Kidney (tissue), 14 donors: Measurements from ENCODE around the gene EHD1. TPM values are rescaled to one million over a fixed set of nuclear protein-coding genes. Genes with fewer than 3 reads are reported as not detected.

Source experiments
- DNase-seq, 5 donors: peaks; one replicate each; pipeline ENCODE4 v3.0.0-alpha.2; 2013 to 2020
- FAIRE-seq: peaks from 2 replicates; lab custom pipeline; 2012; peaks lifted over from hg19 to GRCh38; lab: Jason Lieb, UNC
- H3K27ac ChIP-seq, 2 donors: one replicate each; pipeline ENCODE4 v1.7.0; 2013; ENCODE audit warnings: low read depth in 2 of 2, low read length in 2 of 2, inconsistent platforms in 1 of 2
- H3K27me3 ChIP-seq: one replicate; pipeline ENCODE4 v1.7.1; 2013; ENCODE audit warnings: low read length, inconsistent platforms; ENCODE audit not compliant: control insufficient read depth, insufficient read depth
- H3K36me3 ChIP-seq, 3 donors: one replicate each; pipeline versions ENCODE4 v1.7.0 to v1.7.1; 2013; ENCODE audit warnings: low read length in 3 of 3, control low read depth in 1 of 3, inconsistent platforms in 1 of 3; ENCODE audit not compliant: insufficient read depth in 3 of 3, control insufficient read depth in 2 of 3
- H3K4me1 ChIP-seq, 3 donors: one replicate each; pipeline versions ENCODE4 v1.7.0 to v1.7.1; 2013; ENCODE audit warnings: low read length in 3 of 3, inconsistent platforms in 1 of 3, low read depth in 1 of 3; ENCODE audit not compliant: control insufficient read depth in 2 of 3, insufficient read depth in 2 of 3
- H3K4me3 ChIP-seq, 3 donors: one replicate each; pipeline versions ENCODE4 v1.7.0 to v1.8.1; 2013; ENCODE audit warnings: low read length in 3 of 3, control low read depth in 1 of 3, inconsistent platforms in 1 of 3
- H3K9ac ChIP-seq, 3 donors: one replicate each; pipeline versions ENCODE4 v1.7.0 to v1.7.1; 2013; ENCODE audit warnings: low read length in 3 of 3, control low read depth in 1 of 3, inconsistent platforms in 1 of 3
- H3K9me3 ChIP-seq, 3 donors: one replicate each; pipeline versions ENCODE4 v1.7.0 to v1.7.1; 2013; ENCODE audit warnings: low read length in 3 of 3, control low read depth in 1 of 3, inconsistent platforms in 1 of 3; ENCODE audit not compliant: control insufficient read depth in 2 of 3, insufficient read depth in 1 of 3
- intact Hi-C: fragments of 100-400 bp; cut with DNase I; formaldehyde crosslinking; loops from one replicate; pipeline ENCODE4 v1.11.1; 2022
- polyA plus RNA-seq: library from polyadenylated mRNA; stranded (reverse); fragments of 350-450 nt; fragmentation: Illumina TruSeq; extraction: RNeasy Lipid Tissue Mini Kit (QIAGEN cat#74804); gene quantifications from one replicate; pipeline ENCODE4 v1.2.3, GENCODE V29; 2014; ENCODE audit warnings: low read depth, low replicate concordance; ENCODE audit not compliant: insufficient read depth
- total RNA-seq: library from RNA; stranded (reverse); fragmentation: NEBNext Ultra II Directional; extraction: Animal tissue kit (Norgen Biotek cat#: 25700); gene quantifications from one replicate; pipeline ENCODE4 v1.2.1, GENCODE V29; 2021
- TF ChIP-seq, protein P1 (sequence below): IDR thresholded peaks from 3 replicates; pipeline ENCODE4 v1.5.1; 2012; ENCODE audit warnings: mild to moderate bottlenecking, moderate library complexity, borderline replicate concordance; ENCODE audit not compliant: insufficient read depth; ENCODE audit errors: extremely low read depth
- donor health status: control.
- donor health status: control.
- donor health status: control.
- donor health status: control.
- donor health status: control.
- donor health status: DM: yes; HTN: yes; CAD: no.
- donor health status: Normal renal cell carcinoma (clear cell type).

Gene EHD1
- total and polyA plus RNA-seq, 2 donors from 2014 or later: 48.9 to 76.1 TPM

DNA sequence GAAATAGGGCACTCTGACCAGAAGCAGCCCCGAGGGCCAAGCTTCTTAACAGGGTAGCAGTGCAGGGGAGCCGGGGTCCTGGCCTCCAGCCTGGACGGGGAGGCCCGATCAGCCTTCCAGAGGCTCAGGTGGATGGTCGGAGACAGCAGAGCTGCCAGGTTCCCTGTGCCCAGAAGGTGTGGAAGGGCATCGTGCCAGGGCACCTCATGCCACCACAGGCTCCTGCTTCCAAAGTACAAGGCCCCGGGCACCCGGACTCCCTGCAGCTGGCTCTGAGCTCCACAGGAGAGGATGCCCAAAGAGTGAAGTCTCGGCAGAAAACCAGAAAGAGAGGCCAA lies 14.3 kb downstream of the EHD1 start:
- intact Hi-C loops: no loop called here
- peaks cover 0 to 9% (median 5%) of the 10 kb centered on the region in 3 donors for H3K36me3 ChIP-seq
- H3K4me3 ChIP-seq: no peak overlapping the region
- DNase-seq (no peak), FAIRE-seq (no peak)
- no peaks in the 10 kb centered on the region for H3K9me3 ChIP-seq
- peaks cover 0 to 42% (median 21%) of the 10 kb centered on the region in 3 donors for H3K4me1 ChIP-seq
- H3K27ac ChIP-seq: peak overlapping the region; percentile 64 to 68
- no peaks in the 10 kb centered on the region for H3K27me3 ChIP-seq
- TF ChIP-seq, protein P1, sequence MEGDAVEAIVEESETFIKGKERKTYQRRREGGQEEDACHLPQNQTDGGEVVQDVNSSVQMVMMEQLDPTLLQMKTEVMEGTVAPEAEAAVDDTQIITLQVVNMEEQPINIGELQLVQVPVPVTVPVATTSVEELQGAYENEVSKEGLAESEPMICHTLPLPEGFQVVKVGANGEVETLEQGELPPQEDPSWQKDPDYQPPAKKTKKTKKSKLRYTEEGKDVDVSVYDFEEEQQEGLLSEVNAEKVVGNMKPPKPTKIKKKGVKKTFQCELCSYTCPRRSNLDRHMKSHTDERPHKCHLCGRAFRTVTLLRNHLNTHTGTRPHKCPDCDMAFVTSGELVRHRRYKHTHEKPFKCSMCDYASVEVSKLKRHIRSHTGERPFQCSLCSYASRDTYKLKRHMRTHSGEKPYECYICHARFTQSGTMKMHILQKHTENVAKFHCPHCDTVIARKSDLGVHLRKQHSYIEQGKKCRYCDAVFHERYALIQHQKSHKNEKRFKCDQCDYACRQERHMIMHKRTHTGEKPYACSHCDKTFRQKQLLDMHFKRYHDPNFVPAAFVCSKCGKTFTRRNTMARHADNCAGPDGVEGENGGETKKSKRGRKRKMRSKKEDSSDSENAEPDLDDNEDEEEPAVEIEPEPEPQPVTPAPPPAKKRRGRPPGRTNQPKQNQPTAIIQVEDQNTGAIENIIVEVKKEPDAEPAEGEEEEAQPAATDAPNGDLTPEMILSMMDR: no peak
- H3K9ac ChIP-seq: peak overlapping the region in 1 of 3 donors; percentile 37

- Histone ChIP-seq H3K9me3 (no peaks in the 10 kb centered on the region), H3K4me3 (no peak overlapping the region), H3K9ac (peak overlapping the region in 1 of 3 donors; percentile 37), H3K4me1 (peaks cover 0 to 39% (median 21%) of the 10 kb centered on the region in 3 donors), H3K27ac (peak overlapping the region; percentile 64 to 68), H3K36me3 (peaks cover 0 to 14% (median 5%) of the 10 kb centered on the region in 3 donors), H3K27me3 (no peaks in the 10 kb centered on the region)
- no peak for FAIRE-seq
- peak in 3 of 5 donors; percentile 53 to 93 (median 57) for DNase-seq
- intact Hi-C loops: no loop called here
- TF ChIP-seq, protein P1: no peak
Measured at GRCh38 chr11:64863391-64864060, 14.9 kb downstream of the EHD1 start.

- H3K27me3 ChIP-seq: no peaks in the 10 kb centered on the region
- peaks cover 0 to 39% (median 21%) of the 10 kb centered on the region in 3 donors for H3K4me1 ChIP-seq
- H3K27ac ChIP-seq: peak overlapping the region; percentile 22 to 68
- H3K9ac ChIP-seq: no peak overlapping the region
- no peaks in the 10 kb centered on the region for H3K9me3 ChIP-seq
- no peak overlapping the region for H3K4me3 ChIP-seq
- no peak for FAIRE-seq
- DNase-seq: no peak
- TF ChIP-seq, protein P1: no peak
- intact Hi-C loops: no loop called here
- peaks cover 0 to 17% (median 5%) of the 10 kb centered on the region in 3 donors for H3K36me3 ChIP-seq
Measured at GRCh38 chr11:64862987-64863390, 15.4 kb downstream of the EHD1 start.
